Measurements from ENCODE around the gene COPS2. TPM values are rescaled to one million over a fixed set of nuclear protein-coding genes. Genes with fewer than 3 reads are reported as not detected.

Gene COPS2
- total and polyA plus RNA-seq, 9 of the 15 experiments (the other 6 are each of a cell fraction or from before 2014, with no cell fraction given): 66.4 to 154 (median 117) TPM

- intact Hi-C loops (cut with micrococcal nuclease): loop anchor here (1.0 to 5.0 kb wide), 4 partner anchors 81 to 284 kb away; partner anchors contain the start of gene SECISBP2L
- H3K36me3 ChIP-seq (ENCODE audit: control insufficient read depth, insufficient read depth, low read length): peaks cover 66% of the 10 kb centered on the region
- H3K27ac ChIP-seq (ENCODE audit: extremely low read depth, low read depth, low read length): 0 out of 3 replicates have a peak overlapping the region, but pooled peaks have one; percentile 11
- ATAC-seq (peak; percentile 79), FAIRE-seq (peak; percentile 81), DNase-seq (ENCODE audit: extremely low read depth in 1 of 4, low spot score in 3 of 4) (peak in 3 of 4 experiments; percentile 17 to 63 (median 30))
- H4K20me1 ChIP-seq (replicated peaks; ENCODE audit: control insufficient read depth, insufficient read depth, low read length): peaks cover 17% of the 10 kb centered on the region
- in situ Hi-C loops (cut with MboI): no loop called here
- H3K9me3 ChIP-seq (replicated peaks; ENCODE audit: control insufficient read depth, insufficient read depth, low read depth, low read length): no peaks in the 10 kb centered on the region
- ChIA-PET POLR2A (interaction anchor here (0.6 to 1.1 kb wide), 2 partner anchors 10 to 710 kb away, joined by 3 to 5 read pairs; partner anchors contain the start of gene COPS2), CTCF (ENCODE audit: low intra/inter-chr PET ratio) (interaction anchor here (0.6 to 1.2 kb wide), 3 partner anchors 79 to 284 kb away, joined by 3 to 4 read pairs (median 3); partner anchors contain the start of gene SECISBP2L)
- no peak overlapping the region for H3K4me3 ChIP-seq
- no peak overlapping the region for H3K4me2 ChIP-seq (ENCODE audit: insufficient read depth, low read length)
- no peaks in the 10 kb centered on the region for H3K9me1 ChIP-seq (ENCODE audit: control insufficient read depth, insufficient read depth, low read length)
- H3K79me2 ChIP-seq (ENCODE audit: control insufficient read depth, insufficient read depth, low read length): peaks cover 93% of the 10 kb centered on the region
- no peak overlapping the region for H3K9ac ChIP-seq (ENCODE audit: insufficient read depth in 1 of 2, low read depth in 2 of 2, low read length in 2 of 2)
- H3K4me1 ChIP-seq (replicated peaks in 1 of 2; ENCODE audit: control insufficient read depth in 2 of 2, insufficient read depth in 2 of 2, low read length in 2 of 2): no peaks in the 10 kb centered on the region; a peak in 2 of 5 replicates
- WGBS (ENCODE audit: insufficient coverage, low coverage, missing lambda C conversion rate): 25% methylated on average over 3 of the region's 3 CpGs
- no peak overlapping the region for H2AFZ ChIP-seq (ENCODE audit: low read depth, low read length)
- no peaks in the 10 kb centered on the region for H3K27me3 ChIP-seq (ENCODE audit: control insufficient read depth in 2 of 2, insufficient read depth in 2 of 2, low read length in 2 of 2)
- no TSS peak for BruUV-seq (replicated peaks)
- TF ChIP-seq REST (IDR thresholded peaks at IDR 0.05; ENCODE audit: borderline replicate concordance): peak; percentile 38; the same call in 1 of the 2 replicates
- TF ChIP-seq REST (CRISPR knock-in tag; IDR thresholded peaks at IDR 0.05; ENCODE audit: low read depth): no peak
- peak; percentile 41 to 66 (median 44); a peak in 5 of 6 replicates for TF ChIP-seq CTCF (IDR thresholded peaks at IDR 0.05 in 2 of 3, conservative IDR thresholded peaks at IDR 0.05 in 1 of 3; ENCODE audit: insufficient read depth in 2 of 3, low read depth in 1 of 3, low read length in 3 of 3)
- TF ChIP-seq KLF13 (tag; IDR thresholded peaks at IDR 0.05; ENCODE audit: borderline replicate concordance, low read depth): no peak
- no peak for TF ChIP-seq ESRRA (IDR thresholded peaks at IDR 0.05; ENCODE audit: borderline replicate concordance, low read depth)
- peak; percentile 50 to 59 for TF ChIP-seq RAD21 (CRISPR knock-in tag; conservative IDR thresholded peaks at IDR 0.05 in 1 of 2, IDR thresholded peaks at IDR 0.05 in 1 of 2)
- TF ChIP-seq ZBTB2 (IDR thresholded peaks at IDR 0.05): no peak
Measured at GRCh38 chr15:49145651-49146609, 9.5 kb downstream of the COPS2 start.
